ENCODE measurements around the gene UHRF1. TPM values are rescaled to one million over a fixed set of nuclear protein-coding genes. Genes with fewer than 3 reads are reported as not detected.
"Not testable (repeated sequence)": the region's sequence is repeated elsewhere in the genome, so short reads cannot be mapped to it uniquely, and the experiment has no call there.

UHRF1 gene
- total RNA-seq, 1 donor from 2014 or later = 4.5 TPM

DNA sequence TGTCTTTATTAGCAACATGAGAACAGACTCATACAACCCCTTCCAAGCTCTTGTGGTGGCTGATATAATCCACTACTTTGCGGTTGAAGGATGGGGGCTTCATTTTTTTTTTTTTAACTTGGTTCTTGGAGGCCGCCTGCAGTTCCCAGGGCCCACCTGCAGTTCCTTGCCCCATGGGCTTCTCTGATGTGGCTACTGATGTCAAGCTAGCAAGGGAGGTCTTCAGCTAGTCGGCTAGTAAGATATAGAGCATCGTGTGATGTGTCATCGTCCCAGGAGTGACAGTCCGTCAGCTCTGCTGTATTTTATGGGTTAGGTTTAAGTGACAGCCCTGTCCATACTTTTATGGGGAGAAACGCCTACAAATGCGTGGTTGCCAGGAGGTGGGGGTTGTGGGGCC, 26.1 kb downstream of the UHRF1 start:
- DNase-seq (ENCODE audit: low spot score) = no peak

DNA sequence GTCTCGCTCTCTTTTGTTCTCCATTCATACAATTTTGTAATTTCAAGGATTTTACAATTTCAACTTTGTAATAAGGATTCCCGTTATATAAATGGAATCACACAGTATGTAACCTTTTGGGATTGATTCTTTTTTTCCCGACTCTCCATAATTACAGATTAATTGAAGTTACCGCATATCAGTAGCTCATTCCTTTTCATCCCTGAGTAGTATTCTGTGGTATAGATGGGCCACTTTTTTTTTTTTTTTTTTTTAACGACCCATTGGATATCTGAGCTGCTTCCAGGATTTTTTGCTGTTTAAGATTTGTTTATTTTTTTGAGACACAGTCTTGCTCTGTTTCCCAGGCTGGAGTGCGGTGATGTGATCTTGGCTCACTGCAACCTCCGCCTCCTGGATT, 27.8 kb downstream of the UHRF1 start:
- no peak for DNase-seq (ENCODE audit: low spot score)

DNA sequence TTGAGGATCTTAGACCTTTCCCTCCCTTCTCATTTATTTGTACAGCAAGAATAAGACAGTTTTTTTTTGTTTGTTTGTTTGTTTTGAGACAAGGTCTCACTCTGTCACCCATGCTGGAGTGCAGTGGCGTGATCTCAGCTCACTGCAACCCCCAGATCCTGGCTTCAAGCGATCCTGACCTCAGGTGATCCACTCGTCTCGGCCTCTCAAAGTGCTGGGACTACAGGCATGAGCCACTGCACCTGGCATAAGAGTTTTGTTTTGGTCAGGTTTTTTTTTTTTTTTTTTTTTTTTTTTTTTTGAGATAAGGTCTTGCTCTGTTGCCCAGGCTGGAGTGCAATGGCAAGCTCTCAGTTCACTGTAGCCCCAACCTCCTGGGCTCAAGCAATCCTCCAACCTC, 29.2 kb downstream of the UHRF1 start:
- DNase-seq (ENCODE audit: low spot score) = not testable (repeated sequence)

DNA sequence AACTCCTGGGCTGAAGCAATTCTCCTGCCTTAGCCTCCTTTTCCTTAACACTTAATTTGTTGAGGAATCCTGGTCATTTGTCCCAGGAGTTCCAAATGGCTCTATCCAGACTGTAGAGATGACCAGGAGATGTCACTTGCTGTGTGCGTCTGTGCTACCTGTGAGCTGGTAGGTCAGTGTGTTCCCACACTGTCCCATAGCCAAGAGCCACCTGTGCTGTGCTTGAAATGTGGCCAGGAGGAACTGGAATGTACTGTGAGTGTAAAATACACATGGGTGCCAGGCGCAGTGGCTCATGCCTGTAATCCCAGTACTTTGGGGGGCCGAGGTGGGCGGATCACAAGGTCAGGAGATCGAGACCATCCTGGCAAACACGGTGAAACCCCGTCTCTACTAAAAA, 30.2 kb downstream of the UHRF1 start:
- DNase-seq (ENCODE audit: low spot score) = no peak

DNA sequence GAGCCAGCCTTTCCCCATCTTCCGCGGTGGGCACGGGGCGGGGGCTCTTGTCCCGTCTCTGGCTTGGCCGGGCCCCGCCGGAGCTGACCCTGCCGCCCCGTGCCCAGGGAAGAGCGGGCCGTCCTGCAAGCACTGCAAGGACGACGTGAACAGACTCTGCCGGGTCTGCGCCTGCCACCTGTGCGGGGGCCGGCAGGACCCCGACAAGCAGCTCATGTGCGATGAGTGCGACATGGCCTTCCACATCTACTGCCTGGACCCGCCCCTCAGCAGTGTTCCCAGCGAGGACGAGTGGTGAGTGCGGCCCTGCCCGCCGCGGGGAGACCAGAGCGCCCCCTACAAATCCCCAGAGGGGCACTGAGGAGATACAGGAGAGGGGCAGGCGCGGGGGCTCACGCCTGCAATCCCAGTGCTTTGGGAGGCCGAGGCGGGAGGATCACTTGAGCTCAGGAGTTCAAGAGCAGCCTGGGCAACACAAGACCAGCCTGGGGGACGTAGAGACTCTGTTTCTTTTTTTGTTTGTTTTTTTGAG, 32.4 kb downstream of the UHRF1 start:
- not testable (repeated sequence) for DNase-seq (ENCODE audit: low spot score)

DNA sequence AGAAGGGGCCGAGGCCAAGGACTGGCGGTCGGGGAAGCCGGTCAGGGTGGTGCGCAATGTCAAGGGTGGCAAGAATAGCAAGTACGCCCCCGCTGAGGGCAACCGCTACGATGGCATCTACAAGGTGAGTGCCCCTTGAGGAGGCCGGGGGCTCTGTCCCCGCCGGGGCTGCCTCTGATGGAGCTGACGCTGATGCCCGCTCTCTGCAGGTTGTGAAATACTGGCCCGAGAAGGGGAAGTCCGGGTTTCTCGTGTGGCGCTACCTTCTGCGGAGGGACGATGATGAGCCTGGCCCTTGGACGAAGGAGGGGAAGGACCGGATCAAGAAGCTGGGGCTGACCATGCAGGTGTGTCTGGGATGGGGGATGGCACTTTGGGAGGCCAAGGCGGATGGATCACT, 41.3 kb downstream of the UHRF1 start:
- not testable (repeated sequence) for DNase-seq (ENCODE audit: low spot score)

DNA sequence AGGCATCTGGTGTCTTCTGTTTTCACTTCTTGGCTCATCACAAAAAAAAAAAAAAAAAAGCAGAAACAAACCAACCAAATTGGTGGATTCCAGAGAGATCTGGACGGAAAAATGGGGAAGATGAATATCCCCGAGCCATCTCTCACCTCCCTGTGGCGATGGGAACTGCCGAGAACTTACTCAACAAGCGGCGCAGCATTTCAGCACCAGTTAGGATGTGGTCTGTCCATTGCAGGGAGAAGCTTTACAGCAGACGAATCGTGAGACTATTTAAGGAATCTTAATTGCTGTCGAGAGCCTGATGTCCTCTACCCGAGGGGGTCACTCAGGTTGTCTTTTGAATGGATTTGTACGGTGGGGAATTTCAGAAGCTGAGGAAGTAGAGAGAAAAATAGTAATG, 42.4 kb downstream of the UHRF1 start:
- DNase-seq (ENCODE audit: low spot score) = no peak

DNA sequence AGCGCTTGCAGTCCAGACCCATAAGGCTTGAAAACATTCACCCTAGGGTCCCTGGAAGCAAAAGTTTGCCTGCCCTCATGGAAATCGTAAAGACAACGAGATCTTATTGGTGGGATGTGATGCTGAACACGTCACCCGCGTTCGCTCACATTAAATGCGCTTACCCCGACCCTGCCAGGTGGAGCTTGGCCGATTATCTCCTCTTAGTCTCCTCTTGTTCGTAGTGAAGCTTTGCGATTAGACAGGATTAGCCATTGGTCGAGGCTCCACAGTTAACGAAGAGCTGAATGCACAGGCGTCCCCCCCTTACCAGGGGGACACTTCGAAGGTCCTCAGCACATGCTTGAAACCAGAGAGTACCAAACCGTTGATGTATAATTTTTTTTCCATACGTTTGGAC, 43.6 kb downstream of the UHRF1 start:
- no peak for DNase-seq (ENCODE audit: low spot score)

DNA sequence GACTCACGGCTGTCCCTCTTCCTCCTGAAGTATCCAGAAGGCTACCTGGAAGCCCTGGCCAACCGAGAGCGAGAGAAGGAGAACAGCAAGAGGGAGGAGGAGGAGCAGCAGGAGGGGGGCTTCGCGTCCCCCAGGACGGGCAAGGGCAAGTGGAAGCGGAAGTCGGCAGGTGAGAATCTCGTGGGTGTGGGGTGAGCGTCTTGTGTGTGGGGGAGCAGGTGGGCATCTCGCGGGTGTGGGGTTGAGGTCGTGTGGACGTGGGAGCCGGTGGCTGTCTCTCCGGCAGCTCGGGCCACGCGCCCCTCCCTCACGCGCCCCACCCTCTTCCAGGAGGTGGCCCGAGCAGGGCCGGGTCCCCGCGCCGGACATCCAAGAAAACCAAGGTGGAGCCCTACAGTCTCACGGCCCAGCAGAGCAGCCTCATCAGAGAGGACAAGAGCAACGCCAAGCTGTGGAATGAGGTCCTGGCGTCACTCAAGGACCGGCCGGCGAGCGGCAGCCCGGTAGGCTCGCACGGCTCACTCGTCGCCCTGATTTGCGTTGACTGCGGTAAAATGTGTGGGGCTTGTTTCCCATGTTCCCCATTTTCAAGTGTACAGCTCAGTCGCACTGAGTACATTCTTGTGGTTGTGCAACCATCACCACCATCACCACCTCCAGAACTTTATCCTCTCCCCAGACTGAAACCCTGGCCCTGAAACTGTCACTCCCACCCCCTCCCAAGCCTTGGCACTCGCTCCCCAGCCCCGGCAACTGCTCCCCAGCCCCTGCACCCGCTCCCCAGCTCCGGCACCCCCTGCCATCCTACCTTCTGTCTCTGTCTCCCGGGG, 45.2 kb downstream of the UHRF1 start:
- not testable (repeated sequence) for DNase-seq (ENCODE audit: low spot score)

DNA sequence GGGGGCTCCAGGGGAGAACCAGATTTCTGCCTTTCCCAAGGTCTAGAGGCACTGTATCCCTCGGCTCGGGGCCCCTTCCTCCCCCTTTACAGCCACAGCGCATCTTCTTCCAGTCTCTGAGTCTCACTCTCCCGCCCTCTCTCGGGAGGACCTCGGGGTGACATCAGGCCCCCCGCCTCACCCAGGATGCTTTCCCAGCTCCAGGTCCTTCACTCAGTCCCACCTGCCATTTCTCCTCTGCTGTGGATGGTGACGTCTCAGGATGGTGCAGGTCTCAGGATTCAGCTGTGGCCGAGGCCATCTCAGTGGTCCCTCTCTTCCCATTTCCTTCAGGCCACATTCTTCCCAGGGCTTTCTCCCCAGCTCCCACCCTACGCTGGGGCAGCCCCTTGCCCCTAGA, 46.0 kb downstream of the UHRF1 start:
- DNase-seq (ENCODE audit: low spot score) = no peak

DNA sequence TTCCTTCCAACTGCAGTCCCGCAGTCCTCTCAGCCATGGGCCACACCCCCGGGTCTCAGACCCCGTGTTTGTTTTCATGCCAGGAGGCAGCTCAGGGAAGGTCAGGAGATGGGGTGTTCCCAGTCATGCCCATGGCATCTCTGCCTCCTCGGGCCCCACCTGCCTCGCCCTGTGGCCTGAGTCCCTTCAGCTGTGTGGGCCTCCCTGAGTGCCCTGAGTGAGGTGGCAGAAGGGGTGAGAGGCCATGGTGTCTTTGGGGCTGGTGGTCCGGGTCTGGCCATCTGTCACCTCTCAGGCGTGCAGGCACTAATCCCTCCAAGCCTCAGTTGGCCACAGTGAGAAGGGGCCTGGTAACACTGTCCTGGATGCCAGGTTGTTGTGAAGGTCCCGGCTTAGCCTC, 48.7 kb downstream of the UHRF1 start:
- DNase-seq (ENCODE audit: low spot score) = no peak

DNA sequence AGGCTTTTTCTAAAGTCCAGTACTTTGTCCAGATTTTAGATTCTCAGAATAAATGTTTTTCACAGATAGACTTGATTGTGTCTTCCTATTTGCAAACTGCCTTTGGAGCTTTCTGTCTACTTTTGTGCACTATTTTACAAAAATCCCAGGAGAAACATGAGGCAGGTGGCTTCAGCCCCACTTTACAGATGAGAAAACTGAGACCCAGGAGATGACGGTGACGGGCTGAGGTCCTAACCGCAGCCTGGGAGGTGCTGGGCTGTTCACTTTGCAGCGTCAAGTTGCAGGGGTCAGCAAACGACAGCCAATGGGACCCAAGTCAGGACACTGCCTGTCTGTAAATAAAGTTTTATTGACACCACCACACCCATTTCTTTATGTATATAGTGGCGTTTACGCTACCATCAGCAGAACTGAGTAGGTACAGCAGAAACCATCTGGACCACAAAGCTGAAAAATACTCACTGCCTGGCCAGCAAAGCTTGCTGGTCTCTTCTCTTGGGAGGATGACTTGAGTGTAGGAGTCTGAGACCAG, 52.9 kb downstream of the UHRF1 start:
- DNase-seq (ENCODE audit: low spot score) = no peak

DNA sequence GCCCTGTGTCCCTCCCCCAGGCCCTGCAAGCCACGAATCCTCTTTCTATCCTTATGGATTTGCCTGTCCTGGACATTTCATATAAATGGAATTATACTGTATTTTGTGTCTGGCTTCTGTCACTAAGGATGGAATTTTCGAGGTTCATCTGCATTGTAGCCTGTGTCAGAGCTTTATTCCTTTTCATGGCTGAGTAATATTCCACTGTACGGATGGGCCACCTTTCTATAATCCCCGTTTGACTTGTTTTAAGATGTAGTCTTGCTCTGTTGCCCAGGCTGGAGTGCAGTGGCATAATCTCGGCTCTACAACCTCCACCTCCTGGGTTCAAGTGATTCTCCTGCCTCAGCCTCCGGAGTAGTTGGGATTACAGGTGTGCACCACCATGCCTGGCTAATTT, 55.8 kb downstream of the UHRF1 start:
- no peak for DNase-seq (ENCODE audit: low spot score)

DNA sequence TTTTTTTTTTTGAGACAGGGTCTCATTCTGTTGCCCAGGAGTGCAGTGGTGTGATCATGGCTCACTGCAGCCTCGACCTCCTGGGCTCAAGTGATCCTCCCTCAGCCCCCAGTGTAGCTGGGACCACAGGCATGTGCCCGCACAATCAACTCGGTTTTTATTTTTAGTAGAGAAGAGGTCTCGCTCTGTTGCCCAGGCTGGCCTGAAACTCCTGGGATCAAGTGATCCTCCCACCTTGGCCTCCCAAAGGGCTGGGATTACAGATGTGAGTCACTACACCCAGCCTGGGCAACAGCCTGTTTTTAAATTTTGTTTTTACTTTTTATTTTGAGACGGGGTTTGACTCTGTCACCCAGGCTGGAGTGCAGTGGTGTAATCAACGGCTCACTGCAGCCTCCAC, 57.3 kb downstream of the UHRF1 start:
- no peak for DNase-seq (ENCODE audit: low spot score)

DNA sequence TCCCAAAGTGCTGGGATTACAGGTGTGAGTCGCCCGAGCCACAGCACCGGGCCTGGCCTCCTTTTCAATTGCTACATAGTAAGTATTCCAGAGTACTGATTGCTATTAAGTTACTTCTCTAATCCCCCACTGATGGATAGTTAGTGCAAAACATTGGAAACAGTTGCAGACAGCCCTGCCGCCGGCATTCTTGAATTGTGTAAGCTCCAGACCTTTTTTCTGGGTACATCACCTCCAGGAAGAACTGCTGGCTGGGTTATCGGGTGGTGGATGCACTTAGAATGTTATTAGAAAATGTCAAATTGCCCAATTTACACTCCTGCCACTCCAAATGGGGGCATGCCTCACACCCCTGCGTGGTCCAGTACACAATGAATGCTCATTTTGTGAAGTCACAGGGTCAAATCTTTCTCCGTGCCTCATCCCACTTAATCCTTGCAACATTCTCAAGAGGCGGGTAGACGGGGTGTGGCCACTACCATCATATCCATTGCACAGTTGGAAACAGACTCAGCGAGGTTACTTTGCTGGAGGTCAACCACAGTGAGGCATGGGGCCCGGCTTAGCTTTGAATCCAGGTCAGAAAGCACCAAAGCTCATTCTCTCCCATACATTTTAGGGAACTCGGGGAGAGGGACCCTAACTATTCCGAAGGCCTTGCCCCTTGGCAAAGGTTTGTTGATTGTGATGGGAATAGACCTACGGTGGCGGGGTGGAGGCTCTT, 58.6 kb downstream of the UHRF1 start:
- no peak for DNase-seq (ENCODE audit: low spot score)

DNA sequence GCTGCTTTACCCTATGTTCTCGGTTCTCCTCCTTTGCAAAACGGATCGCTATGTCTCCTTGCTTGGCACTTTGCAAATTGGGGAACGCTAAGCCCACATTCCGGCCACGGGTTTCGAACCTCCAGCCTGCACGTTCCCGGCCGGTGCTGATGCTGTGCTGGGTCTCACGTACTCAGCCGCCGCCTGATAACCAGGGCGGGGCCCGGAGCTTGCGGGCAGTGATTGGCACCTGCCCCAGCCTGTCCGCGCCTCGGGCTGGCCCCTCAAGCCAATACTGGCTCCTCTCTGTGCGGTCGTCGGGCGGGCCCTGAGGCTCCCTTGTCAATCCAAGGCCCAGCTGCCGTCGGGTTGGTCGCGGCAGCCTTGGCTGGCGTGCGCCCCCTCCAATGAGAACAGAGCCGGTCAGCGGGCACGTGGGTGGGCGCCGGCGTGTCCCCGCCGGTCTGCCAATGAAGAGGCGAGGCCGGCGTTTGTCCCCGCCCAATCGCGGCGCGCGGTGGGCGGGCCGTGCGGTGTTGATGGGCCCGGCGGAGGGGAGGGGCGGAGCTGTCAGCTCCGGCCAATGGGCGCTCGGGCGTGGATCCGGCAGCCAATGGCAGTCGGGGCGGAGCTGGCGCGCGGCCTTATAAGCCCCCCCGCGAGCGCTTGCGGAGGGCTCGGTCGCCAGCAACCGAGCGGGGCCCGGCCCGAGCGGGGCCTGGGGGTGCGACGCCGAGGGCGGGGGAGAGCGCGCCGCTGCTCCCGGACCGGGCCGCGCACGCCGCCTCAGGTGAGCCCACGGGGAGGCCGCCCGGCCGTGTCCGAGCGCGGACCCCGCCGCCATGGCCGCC, 59.4 kb downstream of the UHRF1 start, which contains the start of gene KDM4B:
KDM4B (plus strand) TSS at position 652 of the 830 bp plus-strand sequence. CDS start 63,778 bp downstream, outside the sequence.
- DNase-seq (ENCODE audit: low spot score) = peak; percentile 99

DNA sequence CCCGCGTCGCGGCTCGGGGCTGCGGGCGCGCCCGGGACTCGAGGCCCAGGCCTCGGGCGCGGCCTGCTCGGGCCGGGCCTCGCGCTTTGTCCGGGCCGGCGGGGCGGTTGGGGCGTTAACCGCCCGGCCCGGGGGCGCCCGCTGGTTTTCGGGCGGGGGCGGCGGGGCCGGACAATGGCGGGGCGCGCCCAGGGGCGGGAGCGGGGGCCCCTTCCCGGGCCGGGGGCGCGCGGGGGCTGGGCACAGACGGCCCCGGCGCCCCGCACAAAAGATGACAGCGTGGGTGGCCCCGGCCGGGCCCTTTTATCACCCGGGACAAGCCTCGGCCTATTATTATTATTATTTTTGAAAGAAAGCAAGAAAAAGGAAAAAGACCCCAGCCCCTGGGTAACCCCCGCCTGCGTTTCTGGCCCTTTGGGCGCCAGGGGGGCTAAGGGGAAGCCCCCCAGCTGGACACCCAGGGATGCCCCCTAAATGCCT, 60.0 kb downstream of the UHRF1 start:
- no peak for DNase-seq (ENCODE audit: low spot score)

DNA sequence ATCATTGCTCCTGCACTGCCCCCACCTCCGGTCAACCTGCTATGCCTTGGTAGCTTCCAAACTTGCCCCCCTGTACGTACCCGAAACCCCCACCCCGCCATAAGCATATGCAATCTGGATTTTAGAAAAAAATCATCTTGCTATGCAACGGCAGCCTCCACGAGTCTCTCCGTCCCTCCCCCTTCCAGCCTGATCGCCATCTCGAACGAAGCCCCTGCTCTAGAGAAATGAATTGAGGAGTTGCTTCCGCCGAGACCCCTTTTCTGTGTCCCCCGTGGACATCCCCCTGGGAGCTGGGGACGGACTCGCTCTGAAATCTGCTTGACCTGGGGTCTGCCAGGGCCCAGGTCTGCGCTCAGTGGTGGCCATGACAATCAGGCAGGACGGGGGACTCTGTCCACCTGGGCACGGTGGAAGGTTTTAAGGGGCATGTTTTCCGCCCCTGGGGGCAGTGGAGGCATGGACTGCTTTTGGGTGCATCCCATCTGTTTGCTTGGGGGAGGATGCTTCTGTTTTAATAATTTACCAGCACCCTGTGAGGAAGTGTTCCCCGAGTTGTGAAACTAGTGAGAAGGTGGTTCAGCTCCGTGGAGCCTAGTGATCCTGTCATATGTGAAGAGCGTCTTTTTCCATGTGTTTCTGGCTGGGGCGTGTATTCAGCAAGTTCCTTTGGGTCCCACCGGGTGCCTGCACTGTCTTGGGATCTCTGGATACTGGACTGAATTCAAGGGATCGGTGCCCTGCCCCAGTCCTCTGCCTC, 60.7 kb downstream of the UHRF1 start:
- DNase-seq (ENCODE audit: low spot score) = no peak

DNA sequence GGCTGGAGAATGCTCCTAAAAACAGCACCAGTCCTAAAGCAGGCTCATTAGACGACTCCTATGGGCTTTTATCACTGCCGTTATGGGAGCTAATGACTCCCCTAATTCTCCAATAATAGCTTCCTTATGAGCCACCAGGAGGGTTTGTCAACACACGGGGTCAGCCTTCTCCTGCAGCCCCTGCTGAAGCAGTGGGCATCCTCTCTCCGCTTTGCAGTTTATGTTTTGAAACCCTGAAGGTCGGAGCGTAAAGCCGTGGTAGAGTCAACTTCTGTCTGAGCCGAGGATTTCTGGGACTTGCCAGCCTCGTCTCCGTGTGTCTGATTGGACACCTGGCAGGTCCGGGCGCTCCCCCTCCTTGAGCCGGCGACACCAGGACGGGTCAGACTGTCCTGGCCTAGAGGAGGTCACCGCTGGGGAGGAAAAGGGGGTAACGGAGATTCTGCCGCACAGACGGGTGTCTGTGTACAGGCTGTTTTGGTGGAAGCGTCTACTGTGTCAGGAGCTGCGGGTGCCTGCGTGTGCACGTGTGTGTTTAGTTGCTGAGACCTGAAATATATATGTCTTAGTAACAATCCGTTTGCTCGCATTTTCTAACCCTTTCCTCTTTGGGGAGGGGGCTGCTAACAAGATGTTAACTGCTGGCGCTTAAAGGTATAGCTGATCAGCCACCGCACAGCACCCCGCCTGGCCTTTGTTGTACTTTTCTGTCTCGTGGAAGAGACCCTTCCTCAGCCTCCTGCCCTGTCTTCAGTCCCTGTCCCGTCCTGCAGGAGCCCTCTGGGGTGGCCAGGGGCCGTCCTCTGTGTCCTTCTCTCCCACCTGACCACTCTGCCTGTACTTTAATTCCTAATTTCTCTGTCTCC, 61.5 kb downstream of the UHRF1 start:
- DNase-seq (ENCODE audit: low spot score) = no peak

DNA sequence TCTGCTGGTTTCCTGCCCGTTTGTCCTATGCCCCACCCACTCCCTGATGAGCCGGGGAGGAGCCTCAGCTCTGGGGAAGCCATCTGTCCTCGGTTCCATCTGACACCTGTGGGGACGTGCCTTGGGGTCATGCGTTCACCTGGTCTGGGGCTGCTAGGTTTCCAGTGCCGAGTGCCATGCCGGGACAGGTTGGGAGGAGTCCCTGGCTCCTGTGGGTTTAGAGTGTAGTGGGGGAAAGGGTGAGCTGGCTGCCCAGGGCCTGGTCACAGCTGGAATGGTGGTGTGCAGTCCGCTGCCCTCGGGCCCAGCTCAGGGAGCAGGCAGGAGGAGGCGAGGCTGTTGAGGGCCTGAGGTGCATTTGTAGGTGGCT, 62.1 kb downstream of the UHRF1 start:
- no peak for DNase-seq (ENCODE audit: low spot score)
